DOHH2 (cell line): ENCODE data around the gene ZSCAN25.

ENCODE experiments used
- H3F3A ChIP-seq: fragments of 200-600 bp; sonication (generic), shearing (Covaris generic); 2 replicates; pipeline ENCODE4 v1.6.0; 2016; ENCODE audit warnings: antibody characterized with exemption, mild to moderate bottlenecking; ENCODE audit not compliant: control insufficient read depth, insufficient read depth
- H3K27ac ChIP-seq: fragments of 200-600 bp; sonication (generic); 2 replicates; pipeline ENCODE4 v1.5.1; 2014; ENCODE audit warnings: low read depth, mild to moderate bottlenecking, low read length, moderate library complexity
- H3K27me3 ChIP-seq: fragments of 200-600 bp; sonication (generic); 2 replicates; pipeline ENCODE4 v1.6.1; 2014; ENCODE audit warnings: mild to moderate bottlenecking, low read length, mixed read lengths; ENCODE audit not compliant: control insufficient read depth
- H3K36me3 ChIP-seq: fragments of 200-600 bp; sonication (generic); 2 replicates; pipeline ENCODE4 v1.6.1; 2014; ENCODE audit warnings: mild to moderate bottlenecking, low read length, moderate library complexity, mixed read lengths; ENCODE audit not compliant: control insufficient read depth
- H3K4me1 ChIP-seq: fragments of 200-600 bp; sonication (generic); 2 replicates; pipeline ENCODE4 v1.6.1; 2014; ENCODE audit warnings: mild to moderate bottlenecking, low read length, mixed read lengths; ENCODE audit not compliant: control insufficient read depth
- H3K4me2 ChIP-seq: fragments of 200-600 bp; sonication (generic); 2 replicates; pipeline ENCODE4 v1.6.0; 2014; ENCODE audit warnings: mild to moderate bottlenecking, low read length, moderate library complexity
- H3K4me3 ChIP-seq: fragments of 200-600 bp; sonication (generic); 2 replicates; pipeline ENCODE4 v1.5.1; 2014; ENCODE audit warnings: mild to moderate bottlenecking, low read length, mixed read lengths
- H3K79me2 ChIP-seq: fragments of 200-600 bp; sonication (generic); 2 replicates; pipeline ENCODE4 v1.6.1; 2014; ENCODE audit warnings: mild to moderate bottlenecking, low read length, mixed read lengths; ENCODE audit not compliant: control insufficient read depth
- H3K9me2 ChIP-seq: fragments of 200-600 bp; sonication (generic); replicated peaks from 2 replicates; pipeline ENCODE4 v1.6.1; 2014; ENCODE audit warnings: mild to moderate bottlenecking, low read length, mixed read lengths; ENCODE audit not compliant: control insufficient read depth
- H3K9me3 ChIP-seq: fragments of 200-600 bp; sonication (generic); 2 replicates; pipeline ENCODE4 v1.6.1; 2014; ENCODE audit warnings: antibody characterized with exemption, low read length, mixed read lengths; ENCODE audit not compliant: control insufficient read depth, insufficient read depth
- H4K20me1 ChIP-seq: fragments of 200-600 bp; sonication (generic); 2 replicates; pipeline ENCODE4 v1.6.0; 2014; ENCODE audit warnings: low read depth, mild to moderate bottlenecking, antibody characterized with exemption, low read length, moderate library complexity; ENCODE audit not compliant: control insufficient read depth, insufficient read depth
- CTCF ChIP-seq: fragments of 200-600 bp; sonication (generic); IDR thresholded peaks from one replicate; pipeline ENCODE4 v1.5.1; 2014; ENCODE audit warnings: antibody characterized with exemption, mild to moderate bottlenecking, low read depth, low read length; ENCODE audit not compliant: poor library complexity, severe bottlenecking
- EZH2phosphoT487 ChIP-seq: fragments of 200-600 bp; sonication (generic); IDR thresholded peaks from 2 replicates; pipeline ENCODE4 v1.6.1; 2017; ENCODE audit warnings: borderline replicate concordance, mild to moderate bottlenecking, antibody characterized with exemption, low read length, moderate library complexity, mixed read lengths

The ZSCAN25 gene

GRCh38 chr7:99623702-99624447 is 7.1 kb downstream of the ZSCAN25 start:
- Histone ChIP-seq H3K4me1 (no peaks in the 10 kb centered on the region), H3K4me2 (no peak overlapping the region), H3K36me3 (peaks cover 97% of the 10 kb centered on the region), H3K9me3 (no peaks in the 10 kb centered on the region), H3K79me2 (peaks cover 6% of the 10 kb centered on the region), H3F3A (no peaks in the 10 kb centered on the region), H4K20me1 (no peaks in the 10 kb centered on the region), H3K27ac (no peak overlapping the region), H3K9me2 (no peaks in the 10 kb centered on the region), H3K27me3 (no peaks in the 10 kb centered on the region), H3K4me3 (no peak overlapping the region)
- no peak for TF ChIP-seq EZH2phosphoT487
- TF ChIP-seq CTCF = no peak

GRCh38 chr7:99624484-99624883 is 7.7 kb downstream of the ZSCAN25 start:
- Histone ChIP-seq H3K27me3 (no peaks in the 10 kb centered on the region), H3K9me3 (no peaks in the 10 kb centered on the region), H3F3A (no peaks in the 10 kb centered on the region), H3K9me2 (no peaks in the 10 kb centered on the region), H3K27ac (no peak overlapping the region), H3K79me2 (no peaks in the 10 kb centered on the region; the same call in 1 of the 2 replicates), H3K4me2 (no peak overlapping the region), H3K4me3 (no peak overlapping the region), H4K20me1 (no peaks in the 10 kb centered on the region), H3K4me1 (no peaks in the 10 kb centered on the region), H3K36me3 (peaks cover 97% of the 10 kb centered on the region)
- TF ChIP-seq CTCF (no peak), EZH2phosphoT487 (no peak)

GRCh38 chr7:99625321-99625720 is 8.6 kb downstream of the ZSCAN25 start:
- no peak for TF ChIP-seq CTCF
- Histone ChIP-seq H3K4me1 (no peaks in the 10 kb centered on the region), H3K9me3 (no peaks in the 10 kb centered on the region), H3K36me3 (peaks cover 97% of the 10 kb centered on the region), H3K27ac (no peak overlapping the region), H3K4me2 (no peak overlapping the region), H3K27me3 (no peaks in the 10 kb centered on the region), H3K4me3 (no peak overlapping the region), H3K9me2 (no peaks in the 10 kb centered on the region), H4K20me1 (peaks cover 1% of the 10 kb centered on the region), H3F3A (no peaks in the 10 kb centered on the region), H3K79me2 (no peaks in the 10 kb centered on the region)
